ENCODE measurements around the gene DSC1.

The DSC1 gene, protein sequence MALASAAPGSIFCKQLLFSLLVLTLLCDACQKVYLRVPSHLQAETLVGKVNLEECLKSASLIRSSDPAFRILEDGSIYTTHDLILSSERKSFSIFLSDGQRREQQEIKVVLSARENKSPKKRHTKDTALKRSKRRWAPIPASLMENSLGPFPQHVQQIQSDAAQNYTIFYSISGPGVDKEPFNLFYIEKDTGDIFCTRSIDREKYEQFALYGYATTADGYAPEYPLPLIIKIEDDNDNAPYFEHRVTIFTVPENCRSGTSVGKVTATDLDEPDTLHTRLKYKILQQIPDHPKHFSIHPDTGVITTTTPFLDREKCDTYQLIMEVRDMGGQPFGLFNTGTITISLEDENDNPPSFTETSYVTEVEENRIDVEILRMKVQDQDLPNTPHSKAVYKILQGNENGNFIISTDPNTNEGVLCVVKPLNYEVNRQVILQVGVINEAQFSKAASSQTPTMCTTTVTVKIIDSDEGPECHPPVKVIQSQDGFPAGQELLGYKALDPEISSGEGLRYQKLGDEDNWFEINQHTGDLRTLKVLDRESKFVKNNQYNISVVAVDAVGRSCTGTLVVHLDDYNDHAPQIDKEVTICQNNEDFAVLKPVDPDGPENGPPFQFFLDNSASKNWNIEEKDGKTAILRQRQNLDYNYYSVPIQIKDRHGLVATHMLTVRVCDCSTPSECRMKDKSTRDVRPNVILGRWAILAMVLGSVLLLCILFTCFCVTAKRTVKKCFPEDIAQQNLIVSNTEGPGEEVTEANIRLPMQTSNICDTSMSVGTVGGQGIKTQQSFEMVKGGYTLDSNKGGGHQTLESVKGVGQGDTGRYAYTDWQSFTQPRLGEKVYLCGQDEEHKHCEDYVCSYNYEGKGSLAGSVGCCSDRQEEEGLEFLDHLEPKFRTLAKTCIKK

DNA sequence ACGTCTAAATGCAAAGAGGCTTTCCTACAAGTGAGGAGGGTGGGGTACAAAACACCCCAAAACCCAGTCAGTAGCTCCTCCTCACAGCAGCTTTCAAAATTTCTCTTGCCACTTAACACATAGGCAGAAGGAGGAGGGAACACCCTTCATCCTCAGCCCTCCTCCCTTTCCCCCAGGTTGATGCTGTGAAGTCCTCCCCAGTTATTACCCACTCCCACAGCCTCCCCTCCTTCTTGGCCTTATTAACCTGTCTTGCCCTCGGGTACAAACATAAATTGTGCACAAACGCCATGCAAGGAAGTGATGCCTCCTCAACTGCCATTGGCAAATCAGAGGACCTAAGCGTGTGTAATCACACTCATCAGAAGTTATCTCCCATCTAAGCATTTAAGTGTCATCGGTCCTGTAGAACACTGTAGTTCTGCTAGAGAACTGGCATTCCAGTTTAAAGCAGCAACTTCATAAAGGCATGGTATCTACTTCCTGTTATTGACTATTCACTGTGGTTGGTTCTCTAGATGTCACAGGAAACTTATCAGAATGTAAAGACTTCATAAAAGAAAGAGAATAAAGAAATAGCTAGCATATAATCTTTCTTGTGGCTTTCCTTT is at the start of gene DSC1:
DSC1 (minus strand) TSS at position 32 of the 611 bp plus-strand sequence. CDS start 262 bp downstream, outside the sequence.
- H3K9ac ChIP-seq (ENCODE audit: low read depth, low read length) = no peak within 1 kb of the TSS
- H3K36me3 ChIP-seq (ENCODE audit: insufficient read depth, low read depth, low read length) = no peaks in the 10 kb centered on the region
- no peaks in the 10 kb centered on the region for H3K27me3 ChIP-seq (ENCODE audit: insufficient read depth, low read length)
- no peak within 1 kb of the TSS for H3K27ac ChIP-seq (ENCODE audit: low read length)
- H3K9me3 ChIP-seq (ENCODE audit: insufficient read depth, low read depth, low read length) = no peaks in the 10 kb centered on the region
- H3K4me3 ChIP-seq (ENCODE audit: low read length) = no peak within 1 kb of the TSS
- H3K4me1 ChIP-seq (ENCODE audit: insufficient read depth, low read length) = 0 out of 2 replicates have a peak, but pooled peaks cover 2% of the 10 kb centered on the region

DNA sequence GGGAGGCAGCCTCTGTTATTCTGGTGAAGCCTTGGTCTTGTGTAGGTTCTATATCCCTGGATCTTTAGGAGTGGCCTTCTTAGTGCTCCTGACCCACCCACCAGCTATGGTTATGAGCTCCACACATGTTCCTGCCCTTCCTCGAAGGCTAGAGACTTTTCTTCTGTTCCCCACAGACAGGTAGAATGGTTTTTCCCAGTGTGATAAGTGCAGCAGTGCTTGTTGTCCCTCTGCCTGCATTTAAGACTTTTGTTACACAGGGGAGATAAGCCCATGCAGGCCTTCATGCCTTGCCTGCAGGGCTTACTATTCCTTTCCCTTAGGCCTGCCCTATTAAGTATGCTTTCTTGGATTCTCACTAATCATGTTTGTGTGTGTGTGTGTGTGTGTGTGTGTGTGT is 48.4 kb upstream of the DSC1 start:
- H3K4me1 ChIP-seq (ENCODE audit: insufficient read depth, low read length) = peaks cover 10% of the 10 kb centered on the region; the same call in 1 of the 2 replicates
- no peak overlapping the region for H3K9ac ChIP-seq (ENCODE audit: low read depth, low read length)
- H3K36me3 ChIP-seq (ENCODE audit: insufficient read depth, low read depth, low read length) = no peaks in the 10 kb centered on the region

DNA sequence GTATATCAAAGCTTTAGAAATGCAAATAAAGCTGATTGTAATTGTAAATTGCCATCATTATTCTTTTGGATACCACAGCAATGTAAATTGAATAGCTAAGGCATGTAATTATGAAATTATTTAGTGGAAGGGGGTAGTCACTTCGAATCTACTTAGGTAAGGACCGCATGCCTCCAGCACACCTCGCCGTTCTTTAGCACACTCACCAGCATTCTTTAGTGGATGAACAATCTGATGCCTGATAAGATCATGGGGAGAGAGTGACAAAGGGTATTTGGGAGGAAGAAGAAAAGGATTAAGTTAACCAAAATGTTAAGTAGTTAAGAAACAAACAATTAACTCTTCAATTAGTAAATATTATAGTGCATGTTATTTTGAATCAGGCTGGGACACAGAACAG is 46.4 kb upstream of the DSC1 start:
- Histone ChIP-seq H3K36me3 (ENCODE audit: insufficient read depth, low read depth, low read length) (no peaks in the 10 kb centered on the region), H3K27me3 (ENCODE audit: insufficient read depth, low read length) (no peaks in the 10 kb centered on the region), H3K9ac (ENCODE audit: low read depth, low read length) (no peak overlapping the region), H3K4me3 (ENCODE audit: low read length) (no peak overlapping the region), H3K27ac (ENCODE audit: low read length) (no peak overlapping the region), H3K9me3 (ENCODE audit: insufficient read depth, low read depth, low read length) (no peaks in the 10 kb centered on the region), H3K4me1 (ENCODE audit: insufficient read depth, low read length) (peaks cover 10% of the 10 kb centered on the region; the same call in 1 of the 2 replicates)

More for the DNA sequence above, 48.4 kb upstream of the DSC1 start:
- Histone ChIP-seq H3K27ac (ENCODE audit: low read length) (no peak overlapping the region), H3K27me3 (ENCODE audit: insufficient read depth, low read length) (no peaks in the 10 kb centered on the region), H3K4me3 (ENCODE audit: low read length) (no peak overlapping the region), H3K9me3 (ENCODE audit: insufficient read depth, low read depth, low read length) (no peaks in the 10 kb centered on the region)

DNA sequence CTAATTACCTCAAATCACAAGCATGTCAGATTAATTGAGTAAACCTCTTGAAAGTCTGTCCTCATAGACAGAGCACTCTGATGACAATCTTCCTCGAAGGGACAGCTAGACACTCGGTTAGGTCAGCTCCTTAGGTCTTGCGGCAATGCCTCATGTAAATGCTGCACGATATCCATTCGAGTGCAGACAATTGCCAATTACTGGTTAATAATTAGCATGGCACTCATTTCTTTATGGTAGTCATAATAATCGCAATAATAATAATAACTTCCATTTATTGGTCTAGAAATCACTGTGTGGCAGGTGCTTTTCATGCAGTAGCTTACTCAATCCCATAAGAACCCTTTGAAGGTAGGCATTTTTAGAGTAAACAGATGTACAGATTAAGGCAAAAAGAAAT is 44.7 kb upstream of the DSC1 start:
- Histone ChIP-seq H3K4me1 (ENCODE audit: insufficient read depth, low read length) (peaks cover 10% of the 10 kb centered on the region; the same call in 1 of the 2 replicates), H3K9ac (ENCODE audit: low read depth, low read length) (no peak overlapping the region), H3K36me3 (ENCODE audit: insufficient read depth, low read depth, low read length) (no peaks in the 10 kb centered on the region), H3K4me3 (ENCODE audit: low read length) (no peak overlapping the region), H3K27ac (ENCODE audit: low read length) (no peak overlapping the region), H3K9me3 (ENCODE audit: insufficient read depth, low read depth, low read length) (no peaks in the 10 kb centered on the region), H3K27me3 (ENCODE audit: insufficient read depth, low read length) (no peaks in the 10 kb centered on the region)

DNA sequence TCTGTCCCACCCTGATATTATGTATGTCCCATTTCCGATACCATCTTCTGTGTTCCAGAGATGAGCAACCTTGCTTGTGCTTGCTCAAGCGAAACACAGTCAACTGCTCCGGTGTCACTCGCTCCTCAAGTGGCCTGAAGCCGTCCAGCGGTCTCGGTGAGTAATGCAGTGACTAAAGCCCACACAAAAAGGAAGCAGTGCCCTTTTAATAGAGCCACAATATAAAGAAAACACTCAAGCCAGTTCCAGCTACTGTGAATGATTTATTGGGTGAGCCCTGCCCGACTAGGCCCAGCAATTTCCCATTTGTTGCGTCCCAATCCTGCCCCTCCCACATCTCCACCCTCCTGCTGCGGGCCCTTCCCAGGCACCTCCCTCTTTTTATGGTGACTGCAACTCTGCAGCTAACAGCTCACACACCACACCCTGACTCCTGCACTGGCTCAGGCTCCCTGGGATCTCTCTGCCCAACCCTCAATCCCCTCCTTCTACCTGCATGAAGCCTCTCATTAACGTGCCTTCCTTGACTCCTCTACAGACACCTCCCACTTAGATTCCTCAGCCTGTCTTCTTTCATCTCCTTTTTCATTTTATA is 44.2 kb upstream of the DSC1 start:
- Histone ChIP-seq H3K36me3 (ENCODE audit: insufficient read depth, low read depth, low read length) (no peaks in the 10 kb centered on the region), H3K4me3 (ENCODE audit: low read length) (no peak overlapping the region), H3K9ac (ENCODE audit: low read depth, low read length) (no peak overlapping the region), H3K4me1 (ENCODE audit: insufficient read depth, low read length) (peaks cover 10% of the 10 kb centered on the region; the same call in 1 of the 2 replicates), H3K9me3 (ENCODE audit: insufficient read depth, low read depth, low read length) (no peaks in the 10 kb centered on the region), H3K27me3 (ENCODE audit: insufficient read depth, low read length) (no peaks in the 10 kb centered on the region), H3K27ac (ENCODE audit: low read length) (no peak overlapping the region)

DNA sequence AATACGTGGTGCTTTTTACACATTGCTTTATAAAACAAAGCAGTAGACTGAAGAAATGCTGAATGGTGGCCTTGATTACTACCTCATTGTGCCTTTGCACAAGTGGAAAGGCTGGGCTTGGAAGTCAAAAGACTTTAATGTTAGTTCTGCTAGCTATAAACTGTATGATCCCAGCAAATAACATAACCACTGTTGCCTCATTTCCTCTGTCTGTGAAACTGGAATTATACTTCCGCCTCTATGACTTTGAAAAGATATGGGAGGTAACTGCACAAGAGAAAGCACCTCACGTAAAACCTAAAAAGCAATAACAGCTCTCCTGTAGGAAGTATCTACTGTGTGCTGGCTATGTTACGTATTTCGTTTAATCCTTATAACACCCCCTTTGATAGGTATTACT is 43.4 kb upstream of the DSC1 start:
- Histone ChIP-seq H3K4me1 (ENCODE audit: insufficient read depth, low read length) (peaks cover 10% of the 10 kb centered on the region; the same call in 1 of the 2 replicates), H3K9me3 (ENCODE audit: insufficient read depth, low read depth, low read length) (no peaks in the 10 kb centered on the region), H3K4me3 (ENCODE audit: low read length) (no peak overlapping the region), H3K36me3 (ENCODE audit: insufficient read depth, low read depth, low read length) (no peaks in the 10 kb centered on the region), H3K27me3 (ENCODE audit: insufficient read depth, low read length) (no peaks in the 10 kb centered on the region), H3K27ac (ENCODE audit: low read length) (no peak overlapping the region), H3K9ac (ENCODE audit: low read depth, low read length) (no peak overlapping the region)

DNA sequence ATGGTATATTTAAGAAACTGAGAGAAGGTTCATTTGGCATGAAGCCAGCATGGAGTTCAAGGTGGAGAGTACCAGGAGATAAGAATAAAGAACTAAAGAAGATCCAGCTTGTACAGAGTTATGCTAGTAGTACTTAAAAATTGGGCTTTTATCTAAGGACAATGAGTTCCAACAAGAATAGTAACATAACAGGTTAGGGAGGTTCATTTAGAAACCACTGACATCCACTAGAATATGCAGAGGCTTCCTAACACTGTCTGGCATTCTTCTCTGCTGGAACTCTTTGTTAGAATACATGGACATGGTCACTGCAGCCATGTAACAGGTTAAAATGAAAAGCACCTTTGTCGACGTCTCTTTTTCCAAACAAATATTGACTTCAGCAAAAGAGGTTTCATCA is 42.6 kb upstream of the DSC1 start:
- Histone ChIP-seq H3K27me3 (ENCODE audit: insufficient read depth, low read length) (no peaks in the 10 kb centered on the region), H3K9ac (ENCODE audit: low read depth, low read length) (no peak overlapping the region), H3K27ac (ENCODE audit: low read length) (no peak overlapping the region), H3K4me1 (ENCODE audit: insufficient read depth, low read length) (peaks cover 10% of the 10 kb centered on the region; the same call in 1 of the 2 replicates), H3K36me3 (ENCODE audit: insufficient read depth, low read depth, low read length) (no peaks in the 10 kb centered on the region), H3K4me3 (ENCODE audit: low read length) (no peak overlapping the region), H3K9me3 (ENCODE audit: insufficient read depth, low read depth, low read length) (no peaks in the 10 kb centered on the region)

DNA sequence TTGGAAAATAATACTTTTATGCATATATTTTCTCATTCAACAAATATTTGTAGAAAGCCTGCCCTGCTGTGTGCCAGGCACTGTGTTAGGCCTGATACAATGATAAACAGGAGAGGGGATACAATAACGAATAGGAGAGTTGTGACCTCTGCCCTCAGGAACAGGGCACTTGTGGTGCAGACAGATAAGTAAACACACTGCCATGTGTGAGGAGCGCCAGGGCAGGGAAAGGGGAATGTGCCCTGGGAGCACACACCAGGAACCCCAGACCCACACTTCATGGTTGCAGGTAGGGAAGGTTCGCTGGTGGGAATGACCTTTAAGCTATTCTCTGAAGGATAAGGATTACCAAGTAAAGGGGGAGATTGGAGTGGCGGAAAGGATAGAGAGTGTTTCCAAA is 42.2 kb upstream of the DSC1 start:
- H3K4me3 ChIP-seq (ENCODE audit: low read length) = no peak overlapping the region
- H3K4me1 ChIP-seq (ENCODE audit: insufficient read depth, low read length) = peaks cover 10% of the 10 kb centered on the region; the same call in 1 of the 2 replicates
- no peaks in the 10 kb centered on the region for H3K9me3 ChIP-seq (ENCODE audit: insufficient read depth, low read depth, low read length)
- no peak overlapping the region for H3K27ac ChIP-seq (ENCODE audit: low read length)
- H3K9ac ChIP-seq (ENCODE audit: low read depth, low read length) = no peak overlapping the region
- no peaks in the 10 kb centered on the region for H3K27me3 ChIP-seq (ENCODE audit: insufficient read depth, low read length)
- no peaks in the 10 kb centered on the region for H3K36me3 ChIP-seq (ENCODE audit: insufficient read depth, low read depth, low read length)

DNA sequence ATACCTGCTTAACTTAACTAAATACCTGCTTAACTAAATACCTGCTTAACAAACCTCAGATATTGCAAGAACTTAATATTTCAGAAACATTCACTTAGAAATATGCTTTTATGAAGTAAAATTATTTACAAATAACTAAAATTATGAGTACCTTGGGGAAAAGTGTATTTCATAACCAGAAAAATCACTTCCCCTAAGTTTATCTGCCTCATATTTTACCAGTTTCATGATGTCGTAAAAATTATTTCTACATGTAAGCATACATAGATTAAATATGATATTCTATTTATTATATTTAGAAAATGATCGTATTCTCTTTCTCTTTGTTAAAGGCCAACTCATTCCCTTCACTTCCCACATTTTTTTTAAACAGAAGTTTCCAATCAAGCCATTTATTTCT is 41.5 kb upstream of the DSC1 start:
- no peak overlapping the region for H3K27ac ChIP-seq (ENCODE audit: low read length)
- H3K9me3 ChIP-seq (ENCODE audit: insufficient read depth, low read depth, low read length) = no peaks in the 10 kb centered on the region

DNA sequence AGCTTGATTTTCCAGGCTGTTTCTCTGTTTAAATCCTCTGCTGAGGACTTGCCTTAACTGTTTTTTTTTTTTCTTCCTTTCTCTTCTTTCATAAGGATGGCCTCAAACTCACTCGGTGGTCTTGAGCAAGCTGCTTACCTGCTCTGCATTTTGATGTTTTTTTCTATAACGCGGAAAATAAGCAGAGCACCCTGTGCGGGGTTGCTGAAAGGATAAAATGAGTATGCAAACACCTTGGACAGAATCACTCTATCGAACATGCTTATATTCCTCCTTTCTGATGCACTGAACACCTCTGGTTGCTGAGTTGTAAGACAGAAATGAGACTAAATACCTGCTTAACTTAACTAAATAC is 41.1 kb upstream of the DSC1 start:
- Histone ChIP-seq H3K27ac (ENCODE audit: low read length) (no peak overlapping the region), H3K4me3 (ENCODE audit: low read length) (no peak overlapping the region), H3K9ac (ENCODE audit: low read depth, low read length) (no peak overlapping the region), H3K4me1 (ENCODE audit: insufficient read depth, low read length) (peaks cover 9% of the 10 kb centered on the region; the same call in 1 of the 2 replicates), H3K9me3 (ENCODE audit: insufficient read depth, low read depth, low read length) (no peaks in the 10 kb centered on the region), H3K27me3 (ENCODE audit: insufficient read depth, low read length) (no peaks in the 10 kb centered on the region), H3K36me3 (ENCODE audit: insufficient read depth, low read depth, low read length) (no peaks in the 10 kb centered on the region)

More for the DNA sequence above, 41.5 kb upstream of the DSC1 start:
- Histone ChIP-seq H3K4me3 (ENCODE audit: low read length) (no peak overlapping the region), H3K36me3 (ENCODE audit: insufficient read depth, low read depth, low read length) (no peaks in the 10 kb centered on the region), H3K4me1 (ENCODE audit: insufficient read depth, low read length) (peaks cover 11% of the 10 kb centered on the region; the same call in 1 of the 2 replicates), H3K27me3 (ENCODE audit: insufficient read depth, low read length) (no peaks in the 10 kb centered on the region), H3K9ac (ENCODE audit: low read depth, low read length) (no peak overlapping the region)

DNA sequence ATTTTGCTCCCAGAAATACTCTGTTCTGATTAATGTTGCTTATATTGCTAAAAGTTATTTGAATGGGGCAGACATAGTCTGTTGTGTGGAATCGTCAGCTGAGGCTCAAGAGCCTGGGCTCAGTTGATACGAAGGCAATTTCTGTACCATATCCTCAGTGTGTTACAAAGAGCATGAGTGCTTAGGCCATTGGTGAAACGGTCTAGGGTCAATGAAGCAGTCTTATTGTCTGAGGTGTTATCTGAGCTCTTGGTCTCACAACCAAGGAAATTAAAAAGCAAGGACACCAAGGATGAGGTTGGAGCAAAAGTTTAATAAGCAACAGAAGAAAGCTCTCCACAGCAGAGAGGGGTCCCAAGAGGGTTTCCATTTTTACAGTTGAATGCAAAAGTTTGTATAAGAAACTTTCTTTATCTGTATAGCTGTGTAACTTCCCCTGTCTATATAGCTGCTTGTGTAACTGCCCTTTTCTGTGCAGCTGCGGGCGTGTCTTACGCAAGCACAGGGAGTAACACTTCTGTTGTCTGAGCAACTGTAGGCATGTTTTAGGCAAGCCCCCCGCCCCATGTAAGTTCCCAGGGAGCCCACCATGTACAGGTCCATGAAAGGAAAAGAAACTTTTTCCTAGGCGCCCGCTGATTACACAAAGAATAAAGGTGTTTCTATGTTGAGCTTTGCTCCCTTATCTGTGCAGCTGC is 40.6 kb upstream of the DSC1 start:
- Histone ChIP-seq H3K36me3 (ENCODE audit: insufficient read depth, low read depth, low read length) (no peaks in the 10 kb centered on the region), H3K9me3 (ENCODE audit: insufficient read depth, low read depth, low read length) (no peaks in the 10 kb centered on the region), H3K9ac (ENCODE audit: low read depth, low read length) (no peak overlapping the region), H3K4me3 (ENCODE audit: low read length) (no peak overlapping the region), H3K27ac (ENCODE audit: low read length) (no peak overlapping the region), H3K4me1 (ENCODE audit: insufficient read depth, low read length) (0 out of 2 replicates have a peak, but pooled peaks cover 9% of the 10 kb centered on the region), H3K27me3 (ENCODE audit: insufficient read depth, low read length) (no peaks in the 10 kb centered on the region)

Data from iPS-20b (cell line).